Measurements from ENCODE around the gene COG5. TPM values are rescaled to one million over a fixed set of nuclear protein-coding genes. Genes with fewer than 3 reads are reported as not detected.

The COG5 gene
- total and polyA plus RNA-seq, 10 of the 15 experiments (the other 5 are each of a cell fraction or from before 2014, with no cell fraction given) = 5.5 to 27.9 (median 15.6) TPM

DNA sequence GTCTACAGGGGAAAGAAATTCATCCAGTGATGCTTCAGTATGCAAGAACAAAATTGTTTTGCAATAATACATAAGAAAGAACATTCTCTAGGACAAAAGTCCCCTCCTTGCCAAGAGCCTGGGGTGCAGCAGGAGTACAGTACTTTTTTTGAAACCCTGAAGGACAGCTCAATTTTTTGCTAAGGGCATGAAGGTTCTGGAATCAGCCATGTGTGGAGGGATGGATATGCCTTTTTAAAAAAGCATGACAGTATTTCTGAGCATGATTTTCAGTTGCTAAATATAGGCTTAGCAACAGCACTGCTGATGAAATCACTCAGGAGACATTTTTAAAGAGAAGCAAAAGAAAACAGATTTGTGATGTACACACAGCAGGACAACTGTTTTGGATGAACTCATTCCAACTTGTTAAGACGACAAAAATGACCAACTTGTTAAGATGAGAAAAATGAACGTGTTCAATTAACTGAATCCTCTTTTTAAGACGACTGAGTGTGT, 355.6 kb downstream of the COG5 start:
- no peaks in the 10 kb centered on the region; the same call in 1 of the 3 replicates for H3K9me3 ChIP-seq (replicated peaks; ENCODE audit: control insufficient read depth, insufficient read depth, low read length)
- WGBS (ENCODE audit: insufficient coverage, insufficient replicate concordance, low lambda C conversion rate, missing lambda C conversion rate) = 98% methylated on average over 3 of the region's 3 CpGs
- no peak for TF ChIP-seq NFIC (IDR thresholded peaks at IDR 0.05; ENCODE audit: low read depth, low read length)
- TF ChIP-seq MEF2A (IDR thresholded peaks at IDR 0.05; ENCODE audit: insufficient read depth, low read depth, low read length) = 0 out of 2 replicates have a peak, but pooled peaks have one; percentile 14
- TF ChIP-seq, protein P1, sequence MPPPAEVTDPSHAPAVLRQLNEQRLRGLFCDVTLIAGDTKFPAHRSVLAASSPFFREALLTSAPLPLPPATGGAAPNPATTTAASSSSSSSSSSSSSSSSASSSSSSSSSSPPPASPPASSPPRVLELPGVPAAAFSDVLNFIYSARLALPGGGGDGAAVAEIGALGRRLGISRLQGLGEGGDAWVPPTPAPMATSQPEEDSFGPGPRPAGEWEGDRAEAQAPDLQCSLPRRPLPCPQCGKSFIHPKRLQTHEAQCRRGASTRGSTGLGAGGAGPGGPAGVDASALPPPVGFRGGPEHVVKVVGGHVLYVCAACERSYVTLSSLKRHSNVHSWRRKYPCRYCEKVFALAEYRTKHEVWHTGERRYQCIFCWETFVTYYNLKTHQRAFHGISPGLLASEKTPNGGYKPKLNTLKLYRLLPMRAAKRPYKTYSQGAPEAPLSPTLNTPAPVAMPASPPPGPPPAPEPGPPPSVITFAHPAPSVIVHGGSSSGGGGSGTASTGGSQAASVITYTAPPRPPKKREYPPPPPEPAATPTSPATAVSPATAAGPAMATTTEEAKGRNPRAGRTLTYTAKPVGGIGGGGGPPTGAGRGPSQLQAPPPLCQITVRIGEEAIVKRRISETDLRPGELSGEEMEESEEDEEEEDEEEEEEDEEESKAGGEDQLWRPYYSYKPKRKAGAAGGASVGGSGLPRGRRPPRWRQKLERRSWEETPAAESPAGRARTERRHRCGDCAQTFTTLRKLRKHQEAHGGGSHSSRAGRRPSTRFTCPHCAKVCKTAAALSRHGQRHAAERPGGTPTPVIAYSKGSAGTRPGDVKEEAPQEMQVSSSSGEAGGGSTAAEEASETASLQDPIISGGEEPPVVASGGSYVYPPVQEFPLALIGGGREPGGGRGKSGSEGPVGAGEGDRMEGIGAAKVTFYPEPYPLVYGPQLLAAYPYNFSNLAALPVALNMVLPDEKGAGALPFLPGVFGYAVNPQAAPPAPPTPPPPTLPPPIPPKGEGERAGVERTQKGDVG (CRISPR knock-in tag; IDR thresholded peaks at IDR 0.05) = no peak
- TF ChIP-seq SPI1 (IDR thresholded peaks at IDR 0.05; ENCODE audit: borderline replicate concordance, insufficient read depth, low read depth, low read length) = no peak
- H4K20me1 ChIP-seq (ENCODE audit: control insufficient read depth, insufficient read depth) = no peaks in the 10 kb centered on the region
- H3K4me1 ChIP-seq (ENCODE audit: control insufficient read depth, insufficient read depth, low read length) = no peaks in the 10 kb centered on the region
- H3K4me2 ChIP-seq (ENCODE audit: control insufficient read depth, insufficient read depth) = no peak overlapping the region
- in situ Hi-C loops (cut with MboI) = loop anchor here (10.0 kb wide), 1 partner anchor 517 kb away; no protein-coding TSS in a partner anchor
- CTCF ChIA-PET = no interaction called here
- DNase-seq (ENCODE audit: low read depth, low spot score) (no peak), FAIRE-seq (no peak), ATAC-seq (no peak)
- no peak overlapping the region for H2AFZ ChIP-seq (ENCODE audit: control insufficient read depth, low read depth, low read length)
- intact Hi-C loops (cut with micrococcal nuclease; ENCODE audit: unreplicated experiment) = no loop called here
- POLR2A ChIA-PET = no interaction called here
- RAD21 ChIA-PET (ENCODE audit: unreplicated experiment) = interaction anchor here (1.2 kb wide), 1 partner anchor 39 kb away, joined by 3 read pairs; the partner anchor contains the start of gene HBP1
- SMC1A ChIA-PET (ENCODE audit: uncharacterized antibody, unreplicated experiment) = interaction anchor here (1.5 kb wide), 1 partner anchor 26 kb away, joined by 3 read pairs; no protein-coding TSS in a partner anchor
- no peak overlapping the region for H3K4me3 ChIP-seq
- H3K27me3 ChIP-seq (replicated peaks in 1 of 2; ENCODE audit: control insufficient read depth in 2 of 2, insufficient read depth in 2 of 2, low read length in 1 of 2) = no peaks in the 10 kb centered on the region
- BruUV-seq (replicated peaks) = no TSS peak
- H3K36me3 ChIP-seq (ENCODE audit: control insufficient read depth in 2 of 2, insufficient read depth in 2 of 2, low read length in 1 of 2) = peaks cover 2 to 10% of the 10 kb centered on the region in 2 experiments; a peak in 3 of 4 replicates
- H3K79me2 ChIP-seq (ENCODE audit: control insufficient read depth, insufficient read depth, low read length) = no peaks in the 10 kb centered on the region
- H3K9ac ChIP-seq (ENCODE audit: control insufficient read depth, insufficient read depth, low read length) = no peak overlapping the region
- H3K27ac ChIP-seq (ENCODE audit: control insufficient read depth, insufficient read depth) = no peak overlapping the region
